GM12878 (cell line): ENCODE measurements around the gene ZMYND12. TPM values are rescaled to one million over a fixed set of nuclear protein-coding genes. Genes with fewer than 3 reads are reported as not detected.

ENCODE experiments used
- ATF2 ChIP-seq: IDR thresholded peaks from 2 replicates; pipeline ENCODE4 v1.6.1; 2012; ENCODE audit warnings: low read length, inconsistent platforms
- BHLHE40 ChIP-seq, 2 experiments: fragments of 450-650 bp in 1 of 2; IDR thresholded peaks; 2 replicates each; pipeline ENCODE4 v1.6.1; 2011 to 2017; ENCODE audit warnings: low read depth in 2 of 2, borderline replicate concordance in 1 of 2, improper control_type of control experiment in 1 of 2, low read length in 1 of 2, mild to moderate bottlenecking in 1 of 2
- CBX5 ChIP-seq: sonication (generic); IDR thresholded peaks from 2 replicates; pipeline ENCODE4 v1.6.1; 2016; ENCODE audit warnings: low read depth, moderate library complexity, mild to moderate bottlenecking, inconsistent platforms
- EED ChIP-seq: sonication (generic); IDR thresholded peaks from 2 replicates; pipeline ENCODE4 v1.6.1; 2016; ENCODE audit warnings: antibody characterized with exemption, low read depth
- EGR1 ChIP-seq, 2 experiments: IDR thresholded peaks; 1 replicate in 1 of 2; 2 replicates in 1 of 2; pipeline ENCODE4 v1.6.1; 2011 to 2012; ENCODE audit warnings: low read depth in 2 of 2, low read length in 2 of 2, borderline replicate concordance in 1 of 2, mild to moderate bottlenecking in 1 of 2, moderate library complexity in 1 of 2
- HDAC2 ChIP-seq: fragments of 200-600 bp; sonication (generic); IDR thresholded peaks from 2 replicates; pipeline ENCODE4 v1.6.1; 2017
- HDGF ChIP-seq: fragments of 450-650 bp; IDR thresholded peaks from 2 replicates; pipeline ENCODE4 v1.6.1; 2016; ENCODE audit warnings: antibody characterized with exemption
- KLF5 ChIP-seq: fragments of 450-650 bp; IDR thresholded peaks from 2 replicates; pipeline ENCODE4 v1.6.1; 2014; ENCODE audit warnings: mild to moderate bottlenecking; ENCODE audit not compliant: partially characterized antibody
- LARP7 ChIP-seq: fragments of 450-650 bp; IDR thresholded peaks from 2 replicates; pipeline ENCODE4 v1.6.1; 2017; ENCODE audit warnings: mild to moderate bottlenecking
- MTA2 ChIP-seq: fragments of 450-650 bp; IDR thresholded peaks from 2 replicates; pipeline ENCODE4 v1.6.1; 2016; ENCODE audit warnings: low read depth, mild to moderate bottlenecking, moderate library complexity
- NR2F1 ChIP-seq: fragments of 450-650 bp; conservative IDR thresholded peaks from 2 replicates; pipeline ENCODE4 v1.6.1; 2017; ENCODE audit warnings: mild to moderate bottlenecking
- PRDM15 ChIP-seq: fragments of 450-650 bp; formaldehyde crosslinking; IDR thresholded peaks from 2 replicates; pipeline ENCODE4 v1.4.0; 2020; ENCODE audit warnings: mild to moderate bottlenecking, moderate library complexity
- RELA ChIP-seq: fragments of 450-650 bp; IDR thresholded peaks from 2 replicates; pipeline ENCODE4 v1.8.0; 2014; ENCODE audit warnings: borderline replicate concordance; ENCODE audit not compliant: partially characterized antibody
- RUNX3 ChIP-seq: IDR thresholded peaks from 2 replicates; pipeline ENCODE4 v1.6.1; 2012; ENCODE audit warnings: low read length, inconsistent platforms
- SMARCA5 ChIP-seq: fragments of 450-650 bp; IDR thresholded peaks from 2 replicates; pipeline ENCODE4 v1.6.1; 2017; ENCODE audit warnings: mild to moderate bottlenecking
- SREBF1 ChIP-seq: IDR thresholded peaks from 2 replicates; pipeline ENCODE4 v1.6.1; 2012; ENCODE audit warnings: mild to moderate bottlenecking, low read length
- SUPT20H ChIP-seq: IDR thresholded peaks from 2 replicates; pipeline ENCODE4 v1.6.1; 2011; ENCODE audit warnings: low read depth, mild to moderate bottlenecking, low read length, moderate library complexity, borderline replicate concordance; ENCODE audit not compliant: control insufficient read depth
- TBL1XR1 ChIP-seq: IDR thresholded peaks from 2 replicates; pipeline ENCODE4 v1.6.1; 2012; ENCODE audit warnings: low read depth, low read length, improper control_type of control experiment
- YBX1 ChIP-seq: fragments of 450-650 bp; IDR thresholded peaks from 2 replicates; pipeline ENCODE4 v1.6.1; 2016; ENCODE audit warnings: antibody characterized with exemption
- ZNF207 ChIP-seq: fragments of 450-650 bp; IDR thresholded peaks from 2 replicates; pipeline ENCODE4 v1.6.1; 2014; ENCODE audit warnings: antibody characterized with exemption, mild to moderate bottlenecking, borderline replicate concordance
- ZNF384 ChIP-seq: IDR thresholded peaks from 2 replicates; pipeline ENCODE4 v1.6.1; 2012; ENCODE audit warnings: low read depth, mild to moderate bottlenecking, low read length, improper control_type of control experiment, borderline replicate concordance
- ZNF687 ChIP-seq: fragments of 450-650 bp; IDR thresholded peaks from 2 replicates; pipeline ENCODE4 v1.6.1; 2017; ENCODE audit warnings: mild to moderate bottlenecking, moderate library complexity
- polyA plus RNA-seq, 11 experiments: library from polyadenylated mRNA; depleted of rRNA in 4 of 11; unstranded in 6 of 11; stranded (reverse) in 5 of 11; fragments of >200 nt; fragmentation: Nextera tagmentation in 4 of 11; fragmentation: Illumina TruSeq in 1 of 11; extraction: Ambion mirVana in 4 of 11; extraction: Trizol in 1 of 11; gene quantifications; 1 replicate in 1 of 11; 2 replicates in 10 of 11; pipeline versions ENCODE4 v1.2.1 to v1.2.3, GENCODE V29; 2011 to 2016; ENCODE audit warnings: inconsistent platforms in 2 of 11, missing spikeins in 2 of 11, low read depth in 1 of 11
- total RNA-seq, 4 experiments: library from RNA; depleted of rRNA in 3 of 4; stranded (reverse); fragments of >200 nt in 3 of 4; fragmentation: Illumina TruSeq in 1 of 4; extraction: Trizol in 1 of 4; gene quantifications; 2 replicates each; pipeline versions ENCODE4 v1.2.1 to v1.2.3, GENCODE V29; 2013 to 2021

Gene ZMYND12
- total and polyA plus RNA-seq, 10 of the 15 experiments (the other 5 are each of a cell fraction or from before 2014, with no cell fraction given): 0.26 to 1.4 (median 0.67) TPM

- TF ChIP-seq BHLHE40 (IDR thresholded peaks at IDR 0.05; ENCODE audit: borderline replicate concordance in 1 of 2, low read depth in 2 of 2, low read length in 1 of 2) (peak; percentile 37 to 85; a peak in 3 of 4 replicates), HDAC2 (no peak), LARP7 (no peak), TBL1XR1 (no peak), PRDM15 (no peak), YBX1 (no peak), ZNF207 (peak; percentile 82; the same call in 1 of the 2 replicates), CBX5 (no peak), HDGF (no peak), NR2F1 (no peak), RUNX3 (peak; percentile 91), SUPT20H (no peak), EED (no peak), ATF2 (no peak), ZNF687 (no peak), SREBF1 (0 out of 2 replicates have a peak, but pooled peaks have one; percentile 22), SMARCA5 (no peak), MTA2 (no peak), EGR1 (IDR thresholded peaks at IDR 0.05; ENCODE audit: borderline replicate concordance in 1 of 2, low read depth in 2 of 2, low read length in 2 of 2) (peak in 1 of 2 experiments; percentile 58; a peak in 1 of 3 replicates), KLF5 (no peak), ZNF384 (no peak), RELA (no peak)
Measured at GRCh38 chr1:42462828-42463763, 7.3 kb upstream of the ZMYND12 start, which contains the start of gene CCDC30 (continued).
